ENCODE measurements around the gene SP3.

- TF ChIP-seq, protein P1, sequence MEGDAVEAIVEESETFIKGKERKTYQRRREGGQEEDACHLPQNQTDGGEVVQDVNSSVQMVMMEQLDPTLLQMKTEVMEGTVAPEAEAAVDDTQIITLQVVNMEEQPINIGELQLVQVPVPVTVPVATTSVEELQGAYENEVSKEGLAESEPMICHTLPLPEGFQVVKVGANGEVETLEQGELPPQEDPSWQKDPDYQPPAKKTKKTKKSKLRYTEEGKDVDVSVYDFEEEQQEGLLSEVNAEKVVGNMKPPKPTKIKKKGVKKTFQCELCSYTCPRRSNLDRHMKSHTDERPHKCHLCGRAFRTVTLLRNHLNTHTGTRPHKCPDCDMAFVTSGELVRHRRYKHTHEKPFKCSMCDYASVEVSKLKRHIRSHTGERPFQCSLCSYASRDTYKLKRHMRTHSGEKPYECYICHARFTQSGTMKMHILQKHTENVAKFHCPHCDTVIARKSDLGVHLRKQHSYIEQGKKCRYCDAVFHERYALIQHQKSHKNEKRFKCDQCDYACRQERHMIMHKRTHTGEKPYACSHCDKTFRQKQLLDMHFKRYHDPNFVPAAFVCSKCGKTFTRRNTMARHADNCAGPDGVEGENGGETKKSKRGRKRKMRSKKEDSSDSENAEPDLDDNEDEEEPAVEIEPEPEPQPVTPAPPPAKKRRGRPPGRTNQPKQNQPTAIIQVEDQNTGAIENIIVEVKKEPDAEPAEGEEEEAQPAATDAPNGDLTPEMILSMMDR (IDR thresholded peaks at IDR 0.05): no peak
- TF ChIP-seq TCF7L2 (IDR thresholded peaks at IDR 0.05; ENCODE audit: low read depth, low read length) (no peak), POLR2AphosphoS5 (IDR thresholded peaks at IDR 0.05; ENCODE audit: low read depth, low read length) (no peak)
- TF ChIP-seq, protein P2, sequence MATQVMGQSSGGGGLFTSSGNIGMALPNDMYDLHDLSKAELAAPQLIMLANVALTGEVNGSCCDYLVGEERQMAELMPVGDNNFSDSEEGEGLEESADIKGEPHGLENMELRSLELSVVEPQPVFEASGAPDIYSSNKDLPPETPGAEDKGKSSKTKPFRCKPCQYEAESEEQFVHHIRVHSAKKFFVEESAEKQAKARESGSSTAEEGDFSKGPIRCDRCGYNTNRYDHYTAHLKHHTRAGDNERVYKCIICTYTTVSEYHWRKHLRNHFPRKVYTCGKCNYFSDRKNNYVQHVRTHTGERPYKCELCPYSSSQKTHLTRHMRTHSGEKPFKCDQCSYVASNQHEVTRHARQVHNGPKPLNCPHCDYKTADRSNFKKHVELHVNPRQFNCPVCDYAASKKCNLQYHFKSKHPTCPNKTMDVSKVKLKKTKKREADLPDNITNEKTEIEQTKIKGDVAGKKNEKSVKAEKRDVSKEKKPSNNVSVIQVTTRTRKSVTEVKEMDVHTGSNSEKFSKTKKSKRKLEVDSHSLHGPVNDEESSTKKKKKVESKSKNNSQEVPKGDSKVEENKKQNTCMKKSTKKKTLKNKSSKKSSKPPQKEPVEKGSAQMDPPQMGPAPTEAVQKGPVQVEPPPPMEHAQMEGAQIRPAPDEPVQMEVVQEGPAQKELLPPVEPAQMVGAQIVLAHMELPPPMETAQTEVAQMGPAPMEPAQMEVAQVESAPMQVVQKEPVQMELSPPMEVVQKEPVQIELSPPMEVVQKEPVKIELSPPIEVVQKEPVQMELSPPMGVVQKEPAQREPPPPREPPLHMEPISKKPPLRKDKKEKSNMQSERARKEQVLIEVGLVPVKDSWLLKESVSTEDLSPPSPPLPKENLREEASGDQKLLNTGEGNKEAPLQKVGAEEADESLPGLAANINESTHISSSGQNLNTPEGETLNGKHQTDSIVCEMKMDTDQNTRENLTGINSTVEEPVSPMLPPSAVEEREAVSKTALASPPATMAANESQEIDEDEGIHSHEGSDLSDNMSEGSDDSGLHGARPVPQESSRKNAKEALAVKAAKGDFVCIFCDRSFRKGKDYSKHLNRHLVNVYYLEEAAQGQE (IDR thresholded peaks at IDR 0.05; ENCODE audit: insufficient read depth in 1 of 2, low read depth in 2 of 2, low read length in 1 of 2): no peak
Observed at GRCh38 chr2:173983391-173983871, 18.3 kb upstream of the SP3 start.

Data from Panc1 (cell line).